PFSK-1 (cell line): ENCODE data around the gene RER1.

Experiments
- POLR2AphosphoS5 ChIP-seq: IDR thresholded peaks from 2 replicates; pipeline ENCODE4 v1.6.1; 2012; ENCODE audit warnings: low read depth, mild to moderate bottlenecking, control low read depth, low read length, moderate library complexity
- REST ChIP-seq, 2 experiments: IDR thresholded peaks; 2 replicates each; pipeline versions ENCODE4 v1.6.1 to v1.8.0; 2011 to 2012; ENCODE audit warnings: low read depth in 2 of 2, low read length in 2 of 2, control low read depth in 1 of 2, inconsistent platforms in 1 of 2, mild to moderate bottlenecking in 1 of 2, moderate library complexity in 1 of 2; ENCODE audit not compliant: insufficient read depth in 1 of 2
- SIN3A ChIP-seq: IDR thresholded peaks from 2 replicates; pipeline ENCODE4 v1.6.1; 2012; ENCODE audit warnings: mild to moderate bottlenecking, low read length, moderate library complexity, borderline replicate concordance; ENCODE audit not compliant: insufficient read depth
- TAF1 ChIP-seq: IDR thresholded peaks from 2 replicates; pipeline ENCODE4 v1.6.1; 2012; ENCODE audit warnings: low read length, control low read depth, borderline replicate concordance; ENCODE audit not compliant: insufficient read depth

- TF ChIP-seq TAF1 (no peak), POLR2AphosphoS5 (no peak), REST (IDR thresholded peaks at IDR 0.05; ENCODE audit: insufficient read depth in 1 of 2, low read depth in 2 of 2, low read length in 2 of 2) (no peak), SIN3A (no peak)
Observed at GRCh38 chr1:2413495-2414296, 22.1 kb downstream of the RER1 start.
